Sigmoid colon (tissue), 7 donors: ENCODE data around the gene SIRT5. TPM values are rescaled to one million over a fixed set of nuclear protein-coding genes. Genes with fewer than 3 reads are reported as not detected.

ENCODE experiments used
- DNase-seq: peaks from one replicate; pipeline ENCODE4 v3.0.0-alpha.2; 2019
- H3K27ac ChIP-seq, 4 donors: fragments of 200-600 bp; sonication (generic); one replicate each; pipeline ENCODE4 v1.5.1; 2016 to 2019; ENCODE audit warnings: mild to moderate bottlenecking in 1 of 4
- H3K27me3 ChIP-seq, 3 donors: fragments of 200-600 bp; sonication (generic); one replicate each; pipeline ENCODE4 v1.5.1; 2019; ENCODE audit warnings: mild to moderate bottlenecking in 1 of 3
- H3K36me3 ChIP-seq, 4 donors: fragments of 200-600 bp; sonication (generic); one replicate each; pipeline ENCODE4 v1.5.1; 2016 to 2019
- H3K4me1 ChIP-seq, 4 donors: fragments of 200-600 bp; sonication (generic); one replicate each; pipeline ENCODE4 v1.5.1; 2017 to 2019
- H3K4me3 ChIP-seq, 4 donors: fragments of 200-600 bp; sonication (generic); one replicate each; pipeline ENCODE4 v1.5.1; 2017 to 2019; ENCODE audit warnings: mild to moderate bottlenecking in 2 of 4, moderate library complexity in 1 of 4
- H3K9me3 ChIP-seq, 4 donors: fragments of 200-600 bp in 3 of 4; sonication (generic) in 3 of 4; one replicate each; pipeline versions ENCODE4 v1.5.1 to v1.6.1; 2013 to 2019
- EP300 ChIP-seq, 4 donors: sonication (generic); formaldehyde crosslinking; IDR thresholded peaks; one replicate each; pipeline ENCODE4 v1.6.1; 2017; ENCODE audit warnings: antibody characterized with exemption in 4 of 4
- POLR2A ChIP-seq, 2 donors: fragments of 450-650 bp; IDR thresholded peaks; one replicate each; pipeline ENCODE4 v1.6.1; 2016; ENCODE audit warnings: antibody characterized with exemption in 2 of 2, mild to moderate bottlenecking in 2 of 2, moderate library complexity in 2 of 2
- POLR2AphosphoS5 ChIP-seq, 4 donors: sonication (generic); formaldehyde crosslinking; IDR thresholded peaks; one replicate each; pipeline ENCODE4 v1.6.1; 2017; ENCODE audit warnings: antibody characterized with exemption in 4 of 4
- WGBS, 2 donors: extraction: QIAGEN DNeasy Blood & Tissue Kit; methylation state at CpG; one replicate each; pipeline ENCODE4 v1.1.7; 2013; 5-methylcytosine and 5-hydroxymethylcytosine counted together
- intact Hi-C: fragments of 100-400 bp; cut with DNase I; formaldehyde crosslinking; loops from one replicate; pipeline ENCODE4 v1.15.1; 2023
- polyA plus RNA-seq, 3 donors: library from polyadenylated mRNA; stranded (reverse); fragments of 200-250 nt; gene quantifications; one replicate each; pipeline ENCODE4 v1.2.3, GENCODE V29; 2013
- total RNA-seq, 4 donors: library from RNA; depleted of rRNA; stranded (reverse); fragments of >200 nt; gene quantifications; one replicate each; pipeline ENCODE4 v1.1.0, GENCODE V29; 2016
- TF ChIP-seq, protein P1 (sequence below), 4 experiments: fragments of 450-650 bp in 3 of 4; fragments of 200-600 bp in 1 of 4; IDR thresholded peaks; one replicate each; pipeline ENCODE4 v1.5.1; 2016 to 2019; ENCODE audit warnings: antibody characterized with exemption in 4 of 4, mild to moderate bottlenecking in 3 of 4, moderate library complexity in 2 of 4
- donor health status: healthy with polysubstance abuse.
- donor health status: Bipolar disorder and iron deficiency.
- donor health status: healthy.

The SIRT5 gene
- total and polyA plus RNA-seq, 7 donors = 5.8 to 13.3 (median 8.4) TPM

GRCh38 chr6:13635948-13636658 lies 61.7 kb downstream of the SIRT5 start:
- Histone ChIP-seq H3K27ac (no peak overlapping the region), H3K4me1 (no peaks in the 10 kb centered on the region), H3K36me3 (peaks cover 6 to 84% (median 13%) of the 10 kb centered on the region in 4 donors), H3K9me3 (no peaks in the 10 kb centered on the region), H3K4me3 (no peak overlapping the region), H3K27me3 (no peaks in the 10 kb centered on the region)
- DNase-seq = no peak
- WGBS, 2 donors = 75 to 88% methylated on average over 4 of the region's 4 CpGs
- intact Hi-C loops = no loop called here
- TF ChIP-seq EP300 (IDR thresholded peaks at IDR 0.05) (no peak), POLR2AphosphoS5 (IDR thresholded peaks at IDR 0.05) (no peak), POLR2A (IDR thresholded peaks at IDR 0.05) (no peak)

DNA sequence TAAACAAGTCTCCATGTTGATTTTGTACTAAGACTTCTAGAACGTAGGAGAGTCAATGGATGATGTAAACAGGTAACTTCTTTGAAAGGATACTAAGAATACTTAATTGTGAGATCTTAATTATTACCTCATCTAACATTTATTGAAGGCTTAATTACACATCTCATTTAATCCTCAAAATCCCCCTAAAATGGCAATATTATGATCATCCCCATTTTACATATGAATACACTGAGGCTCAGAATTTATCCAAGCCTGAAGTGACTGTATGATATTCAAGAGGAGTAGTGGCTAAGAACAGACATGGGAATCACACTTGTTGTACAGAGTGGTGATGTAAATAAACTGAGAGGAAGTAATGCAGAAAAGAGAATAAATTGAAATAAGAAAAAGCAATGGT lies 63.6 kb downstream of the SIRT5 start:
- intact Hi-C loops = no loop called here
- DNase-seq = no peak
- Histone ChIP-seq H3K27ac (no peak overlapping the region), H3K4me3 (no peak overlapping the region), H3K27me3 (no peaks in the 10 kb centered on the region), H3K36me3 (peaks cover 6 to 75% (median 10%) of the 10 kb centered on the region in 4 donors), H3K4me1 (no peaks in the 10 kb centered on the region), H3K9me3 (no peaks in the 10 kb centered on the region)
- 96 to 97% methylated on average over 1 of the region's 1 CpG for WGBS, 2 donors
- TF ChIP-seq EP300 (IDR thresholded peaks at IDR 0.05) = no peak
- TF ChIP-seq, protein P1, sequence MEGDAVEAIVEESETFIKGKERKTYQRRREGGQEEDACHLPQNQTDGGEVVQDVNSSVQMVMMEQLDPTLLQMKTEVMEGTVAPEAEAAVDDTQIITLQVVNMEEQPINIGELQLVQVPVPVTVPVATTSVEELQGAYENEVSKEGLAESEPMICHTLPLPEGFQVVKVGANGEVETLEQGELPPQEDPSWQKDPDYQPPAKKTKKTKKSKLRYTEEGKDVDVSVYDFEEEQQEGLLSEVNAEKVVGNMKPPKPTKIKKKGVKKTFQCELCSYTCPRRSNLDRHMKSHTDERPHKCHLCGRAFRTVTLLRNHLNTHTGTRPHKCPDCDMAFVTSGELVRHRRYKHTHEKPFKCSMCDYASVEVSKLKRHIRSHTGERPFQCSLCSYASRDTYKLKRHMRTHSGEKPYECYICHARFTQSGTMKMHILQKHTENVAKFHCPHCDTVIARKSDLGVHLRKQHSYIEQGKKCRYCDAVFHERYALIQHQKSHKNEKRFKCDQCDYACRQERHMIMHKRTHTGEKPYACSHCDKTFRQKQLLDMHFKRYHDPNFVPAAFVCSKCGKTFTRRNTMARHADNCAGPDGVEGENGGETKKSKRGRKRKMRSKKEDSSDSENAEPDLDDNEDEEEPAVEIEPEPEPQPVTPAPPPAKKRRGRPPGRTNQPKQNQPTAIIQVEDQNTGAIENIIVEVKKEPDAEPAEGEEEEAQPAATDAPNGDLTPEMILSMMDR (IDR thresholded peaks at IDR 0.05) = no peak
- TF ChIP-seq POLR2A (IDR thresholded peaks at IDR 0.05) = no peak
- no peak for TF ChIP-seq POLR2AphosphoS5 (IDR thresholded peaks at IDR 0.05)

DNA sequence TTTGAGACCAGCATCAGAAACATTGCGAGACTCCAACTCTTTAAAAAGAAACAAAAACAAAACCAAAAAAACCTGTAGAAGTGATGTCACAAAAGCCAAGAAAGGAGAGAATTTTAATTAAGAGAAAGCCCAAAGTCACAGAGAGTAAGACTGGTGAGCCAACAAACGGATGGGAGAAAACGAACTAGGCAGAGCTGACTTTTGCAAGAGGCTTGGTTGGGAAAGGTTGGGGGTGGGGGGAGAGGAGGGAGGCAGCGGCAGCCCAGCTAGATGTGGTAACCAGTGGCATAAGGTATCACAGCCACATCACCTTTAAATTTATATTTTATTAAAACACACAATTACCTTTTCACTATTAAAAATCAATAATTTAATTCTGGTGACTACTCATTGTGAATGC lies 64.2 kb downstream of the SIRT5 start:
- DNase-seq = no peak
- no peaks in the 10 kb centered on the region for H3K9me3 ChIP-seq
- WGBS, 2 donors = 89 to 95% methylated on average over 4 of the region's 4 CpGs
- no peak overlapping the region for H3K4me3 ChIP-seq
- no peak for TF ChIP-seq EP300 (IDR thresholded peaks at IDR 0.05)
- TF ChIP-seq POLR2AphosphoS5 (IDR thresholded peaks at IDR 0.05) = no peak
- TF ChIP-seq POLR2A (IDR thresholded peaks at IDR 0.05) = no peak
- TF ChIP-seq, protein P1 (IDR thresholded peaks at IDR 0.05) = no peak
- H3K27me3 ChIP-seq = no peaks in the 10 kb centered on the region
- intact Hi-C loops = no loop called here
- H3K36me3 ChIP-seq = peaks cover 6 to 75% (median 10%) of the 10 kb centered on the region in 4 donors
- no peak overlapping the region for H3K27ac ChIP-seq
- H3K4me1 ChIP-seq = no peaks in the 10 kb centered on the region

GRCh38 chr6:13641315-13641714 lies 66.9 kb downstream of the SIRT5 start:
- DNase-seq = no peak
- Histone ChIP-seq H3K4me3 (no peak overlapping the region), H3K9me3 (no peaks in the 10 kb centered on the region), H3K27me3 (no peaks in the 10 kb centered on the region), H3K36me3 (peaks cover 6 to 76% (median 12%) of the 10 kb centered on the region in 4 donors), H3K4me1 (no peaks in the 10 kb centered on the region), H3K27ac (no peak overlapping the region)
- intact Hi-C loops = no loop called here
- TF ChIP-seq, protein P1 (IDR thresholded peaks at IDR 0.05) = no peak
- TF ChIP-seq EP300 (IDR thresholded peaks at IDR 0.05) = no peak
- WGBS, 2 donors = 76 to 89% methylated on average over 5 of the region's 5 CpGs

DNA sequence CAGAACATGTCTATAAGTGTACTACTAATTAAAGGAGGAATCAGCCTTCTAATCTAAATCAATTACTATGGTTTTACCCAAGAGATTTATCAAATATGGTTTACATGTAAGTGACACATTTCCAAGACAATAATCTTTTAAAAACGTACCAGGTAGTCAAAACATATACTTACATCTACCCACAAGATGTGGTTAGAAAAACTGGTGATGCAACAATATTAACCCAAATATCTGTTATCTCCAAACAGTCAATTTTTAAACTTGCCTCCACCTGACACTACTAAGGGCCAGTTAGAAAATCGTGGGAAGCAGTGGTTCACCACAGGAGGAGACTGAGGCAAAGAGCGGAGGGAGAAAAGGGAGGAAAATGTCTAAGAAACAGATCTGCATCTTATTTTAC lies 68.7 kb downstream of the SIRT5 start:
- Histone ChIP-seq H3K27ac (no peak overlapping the region), H3K27me3 (no peaks in the 10 kb centered on the region), H3K4me3 (no peak overlapping the region), H3K9me3 (no peaks in the 10 kb centered on the region), H3K36me3 (peaks cover 4 to 58% (median 10%) of the 10 kb centered on the region in 4 donors), H3K4me1 (no peaks in the 10 kb centered on the region)
- no peak for TF ChIP-seq EP300 (IDR thresholded peaks at IDR 0.05)
- no peak for TF ChIP-seq POLR2A (IDR thresholded peaks at IDR 0.05)
- TF ChIP-seq, protein P1 (IDR thresholded peaks at IDR 0.05) = no peak
- no peak for TF ChIP-seq POLR2AphosphoS5 (IDR thresholded peaks at IDR 0.05)
- DNase-seq = no peak
- intact Hi-C loops = no loop called here
- 85 to 90% methylated on average over 3 of the region's 3 CpGs for WGBS, 2 donors
